K562 (cell line): ENCODE data around the gene FXR1. TPM values are rescaled to one million over a fixed set of nuclear protein-coding genes. Genes with fewer than 3 reads are reported as not detected.

Experiments used
- ARID2 ChIP-seq: fragments of 450-650 bp; IDR thresholded peaks from 2 replicates; pipeline ENCODE4 v1.6.1; 2017; ENCODE audit warnings: antibody characterized with exemption, mild to moderate bottlenecking
- CBFA2T3 ChIP-seq: fragments of 450-650 bp; IDR thresholded peaks from 2 replicates; pipeline ENCODE4 v1.6.1; 2017
- CEBPB ChIP-seq: fragments of 450-650 bp; IDR thresholded peaks from 2 replicates; pipeline ENCODE4 v1.6.1; 2016; ENCODE audit warnings: missing genetic modification characterization, missing compliant biosample characterization
- DPF2 ChIP-seq: fragments of 450-650 bp; IDR thresholded peaks from 2 replicates; pipeline ENCODE4 v1.6.1; 2016
- GATA2 ChIP-seq: sonication (generic); formaldehyde crosslinking; IDR thresholded peaks from 2 replicates; pipeline ENCODE4 v1.4.0; 2020; ENCODE audit warnings: mild to moderate bottlenecking, missing genetic modification reagents
- HDAC6 ChIP-seq: IDR thresholded peaks from 2 replicates; pipeline ENCODE4 v1.6.1; 2012; ENCODE audit warnings: low read depth, mild to moderate bottlenecking, control low read depth, inconsistent platforms, low read length, moderate library complexity
- HNRNPL ChIP-seq: fragments of 200-400 bp; formaldehyde crosslinking; IDR thresholded peaks from 2 replicates; pipeline ENCODE4 v1.6.1; 2017; ENCODE audit warnings: low read depth, mild to moderate bottlenecking, low read length
- IFI16 ChIP-seq: fragments of 250-450 bp; sonication (Bioruptor Pico); IDR thresholded peaks from 2 replicates; pipeline ENCODE4 v2.1.2; 2022; ENCODE audit warnings: mild to moderate bottlenecking, inconsistent platforms
- KDM2B ChIP-seq: fragments of 250-450 bp; sonication (Bioruptor Pico); IDR thresholded peaks from 2 replicates; pipeline ENCODE4 v1.8.0; 2021; ENCODE audit warnings: mild to moderate bottlenecking, moderate library complexity
- KDM4B ChIP-seq, 2 experiments: fragments of 450-650 bp in 1 of 2; sonication (generic) in 1 of 2; IDR thresholded peaks; 2 replicates each; pipeline ENCODE4 v1.6.1; 2016 to 2017; ENCODE audit warnings: borderline replicate concordance in 2 of 2, antibody characterized with exemption in 1 of 2, low read depth in 1 of 2, mild to moderate bottlenecking in 1 of 2
- MYNN ChIP-seq, 2 experiments: sonication (generic); formaldehyde crosslinking in 1 of 2; IDR thresholded peaks; 2 replicates each; pipeline versions ENCODE4 v1.5.0 to v1.6.1; 2016 to 2020; ENCODE audit warnings: antibody characterized with exemption in 1 of 2, missing genetic modification reagents in 1 of 2
- NFYB ChIP-seq: IDR thresholded peaks from 2 replicates; pipeline ENCODE4 v1.6.1; 2011; ENCODE audit warnings: mild to moderate bottlenecking, moderate library complexity; ENCODE audit not compliant: insufficient read length; ENCODE audit errors: extremely low read depth
- PCBP1 ChIP-seq: fragments of 200-400 bp; formaldehyde crosslinking; IDR thresholded peaks from 2 replicates; pipeline ENCODE4 v1.6.1; 2018; ENCODE audit warnings: mild to moderate bottlenecking, low read depth, low read length; ENCODE audit not compliant: poor library complexity, severe bottlenecking
- PPARD ChIP-seq: fragments of 250-450 bp; sonication (Bioruptor Pico); IDR thresholded peaks from 2 replicates; pipeline ENCODE4 v1.8.0; 2022; ENCODE audit warnings: inconsistent platforms, mild to moderate bottlenecking, moderate library complexity
- SIN3A ChIP-seq, 2 experiments: fragments of 150-350 bp in 1 of 2; IDR thresholded peaks; 2 replicates each; pipeline ENCODE4 v1.6.1; 2011 to 2016; ENCODE audit warnings: borderline replicate concordance in 2 of 2, low read depth in 2 of 2, low read length in 2 of 2, mild to moderate bottlenecking in 2 of 2, moderate library complexity in 2 of 2; ENCODE audit not compliant: control insufficient read depth in 1 of 2
- SRSF7 ChIP-seq: fragments of 200-400 bp; formaldehyde crosslinking; optimal IDR thresholded peaks from 2 replicates; pipeline ENCODE3; 2017; ENCODE audit warnings: mild to moderate bottlenecking, low read depth, low read length
- ZBED1 ChIP-seq: IDR thresholded peaks from 2 replicates; pipeline ENCODE4 v1.6.1; 2014
- ZC3H8 ChIP-seq: fragments of 450-650 bp; IDR thresholded peaks from 2 replicates; pipeline ENCODE4 v1.6.1; 2017
- ZNF436 ChIP-seq: fragments of 250-450, 450-650 bp; sonication (Bioruptor Pico); formaldehyde crosslinking; IDR thresholded peaks from 2 replicates; pipeline ENCODE4 v1.7.0; 2020; ENCODE audit warnings: mild to moderate bottlenecking
- ZNF75A ChIP-seq: fragments of 450-650 bp; formaldehyde crosslinking; IDR thresholded peaks from 2 replicates; pipeline ENCODE4 v1.4.0; 2020; ENCODE audit warnings: mild to moderate bottlenecking
- polyA plus RNA-seq, 8 experiments: library from polyadenylated mRNA; depleted of rRNA in 4 of 8; stranded (reverse) in 5 of 8; unstranded in 3 of 8; fragments of >200 nt; fragmentation: Nextera tagmentation in 2 of 8; fragmentation: Illumina TruSeq in 1 of 8; extraction: Ambion mirVana in 2 of 8; extraction: Trizol in 1 of 8; gene quantifications; 2 replicates each; pipeline versions ENCODE4 v1.2.1 to v1.2.3, GENCODE V29; 2011 to 2014; ENCODE audit warnings: inconsistent platforms in 1 of 8, missing spikeins in 1 of 8
- total RNA-seq, 7 experiments: library from RNA; depleted of rRNA in 6 of 7; stranded (reverse); fragments of >200 nt in 6 of 7; fragmentation: Illumina TruSeq in 2 of 7; extraction: Trizol in 2 of 7; gene quantifications; 2 replicates each; pipeline versions ENCODE4 v1.2.1 to v1.2.3, GENCODE V29; 2011 to 2021; ENCODE audit warnings: low replicate concordance in 1 of 7
- TF ChIP-seq, protein P1 (sequence below): sonication (generic); formaldehyde crosslinking; IDR thresholded peaks from 2 replicates; pipeline ENCODE4 v1.8.0; 2022; ENCODE audit warnings: mild to moderate bottlenecking, missing genetic modification reagents
- TF ChIP-seq, protein P2 (sequence below): fragments of 450-650 bp; IDR thresholded peaks from 2 replicates; pipeline ENCODE4 v1.6.1; 2016; ENCODE audit warnings: antibody characterized with exemption
- TF ChIP-seq, protein P3 (sequence below): sonication (generic); formaldehyde crosslinking; IDR thresholded peaks from 2 replicates; pipeline ENCODE4 v1.8.0; 2023; ENCODE audit warnings: mild to moderate bottlenecking, missing genetic modification reagents

FXR1 gene
- total and polyA plus RNA-seq, 9 of the 15 experiments (the other 6 are each of a cell fraction or from before 2014, with no cell fraction given) = 59.4 to 177 (median 136) TPM

DNA sequence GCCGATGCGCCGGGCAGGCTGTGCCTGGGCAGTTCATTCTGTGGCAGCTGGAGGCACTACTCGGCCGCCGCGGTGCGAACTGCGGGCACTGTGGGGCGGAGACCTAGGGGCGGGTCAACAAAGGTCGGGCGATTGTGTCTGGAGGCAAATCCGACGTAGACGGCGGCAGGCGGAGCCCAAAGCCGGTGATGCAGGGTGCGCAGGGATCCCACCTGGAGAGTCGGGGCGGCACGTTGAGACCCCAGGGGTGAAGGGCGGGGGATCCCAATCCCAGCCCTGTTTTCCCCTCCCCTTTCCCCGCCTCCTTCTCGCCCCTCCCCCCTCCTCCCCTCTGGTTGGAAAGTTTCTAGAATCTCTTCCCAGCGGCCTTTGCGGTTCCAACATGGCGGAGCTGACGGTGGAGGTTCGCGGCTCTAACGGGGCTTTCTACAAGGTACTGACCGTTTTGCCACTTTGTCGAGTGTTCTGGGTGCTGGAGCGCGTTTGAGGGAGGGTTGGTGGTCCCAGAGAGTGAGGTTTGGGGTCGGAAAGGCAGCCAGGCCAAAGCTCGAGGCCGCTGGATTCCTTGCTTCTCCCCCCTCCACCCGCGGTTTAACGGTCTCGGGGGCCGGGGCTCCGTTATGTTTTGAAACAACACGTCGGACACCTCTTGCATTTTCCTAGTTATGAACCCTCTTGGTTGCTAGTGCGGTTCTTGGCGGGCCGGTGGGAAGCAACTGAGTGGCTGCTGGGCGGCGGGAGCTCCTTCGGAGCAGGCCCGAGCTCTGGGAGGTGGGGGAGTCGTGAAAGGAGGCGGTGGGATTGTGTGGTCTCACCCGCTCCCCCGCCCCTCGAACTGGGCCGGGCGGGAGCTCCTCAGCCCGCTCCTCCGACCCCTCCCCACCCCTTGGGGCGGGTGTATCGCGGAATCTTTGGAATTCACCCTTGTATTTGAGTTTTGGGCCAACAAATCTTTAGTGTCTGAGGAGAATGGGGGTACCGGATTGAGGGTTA, at the start of gene FXR1 (continued):
- TF ChIP-seq ARID2 (no peak), SIN3A (IDR thresholded peaks at IDR 0.05; ENCODE audit: borderline replicate concordance in 2 of 2, control insufficient read depth in 1 of 2, low read depth in 2 of 2, low read length in 2 of 2) (peak in 1 of 2 experiments; percentile 19; a peak in 1 of 4 replicates), PCBP1 (no peak), CBFA2T3 (no peak), GATA2 (CRISPR knock-in tag) (no peak), CEBPB (tag) (no peak), SRSF7 (no peak), ZNF75A (no peak), ZNF436 (CRISPR knock-in tag) (no peak), HNRNPL (0 out of 2 replicates have a peak, but pooled peaks have one; percentile 63), IFI16 (CRISPR knock-in tag) (no peak), MYNN (IDR thresholded peaks at IDR 0.05) (peak; percentile 67; the same call in 1 of the 2 replicates), MYNN (CRISPR knock-in tag; IDR thresholded peaks at IDR 0.05) (no peak), KDM2B (no peak), ZC3H8 (no peak), KDM4B (IDR thresholded peaks at IDR 0.05; ENCODE audit: borderline replicate concordance in 2 of 2, low read depth in 1 of 2) (no peak), NFYB (no peak), HDAC6 (no peak), PPARD (CRISPR knock-in tag) (no peak), DPF2 (no peak), ZBED1 (no peak)
- TF ChIP-seq, protein P1, sequence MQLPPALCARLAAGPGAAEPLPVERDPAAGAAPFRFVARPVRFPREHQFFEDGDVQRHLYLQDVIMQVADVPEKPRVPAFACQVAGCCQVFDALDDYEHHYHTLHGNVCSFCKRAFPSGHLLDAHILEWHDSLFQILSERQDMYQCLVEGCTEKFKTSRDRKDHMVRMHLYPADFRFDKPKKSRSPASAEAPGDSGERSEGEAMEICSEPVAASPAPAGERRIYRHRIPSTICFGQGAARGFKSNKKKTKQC (CRISPR knock-in tag) = 0 out of 2 replicates have a peak, but pooled peaks have one; percentile 28
- TF ChIP-seq, protein P2, sequence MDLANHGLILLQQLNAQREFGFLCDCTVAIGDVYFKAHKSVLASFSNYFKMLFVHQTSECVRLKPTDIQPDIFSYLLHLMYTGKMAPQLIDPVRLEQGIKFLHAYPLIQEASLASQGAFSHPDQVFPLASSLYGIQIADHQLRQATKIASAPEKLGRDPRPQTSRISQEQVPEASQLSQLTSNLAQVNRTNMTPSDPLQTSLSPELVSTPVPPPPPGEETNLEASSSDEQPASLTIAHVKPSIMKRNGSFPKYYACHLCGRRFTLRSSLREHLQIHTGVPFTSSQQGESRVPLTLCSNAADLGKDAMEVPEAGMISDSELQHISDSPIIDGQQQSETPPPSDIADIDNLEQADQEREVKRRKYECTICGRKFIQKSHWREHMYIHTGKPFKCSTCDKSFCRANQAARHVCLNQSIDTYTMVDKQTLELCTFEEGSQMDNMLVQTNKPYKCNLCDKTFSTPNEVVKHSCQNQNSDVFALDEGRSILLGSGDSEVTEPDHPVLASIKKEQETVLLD = no peak
- TF ChIP-seq, protein P3, sequence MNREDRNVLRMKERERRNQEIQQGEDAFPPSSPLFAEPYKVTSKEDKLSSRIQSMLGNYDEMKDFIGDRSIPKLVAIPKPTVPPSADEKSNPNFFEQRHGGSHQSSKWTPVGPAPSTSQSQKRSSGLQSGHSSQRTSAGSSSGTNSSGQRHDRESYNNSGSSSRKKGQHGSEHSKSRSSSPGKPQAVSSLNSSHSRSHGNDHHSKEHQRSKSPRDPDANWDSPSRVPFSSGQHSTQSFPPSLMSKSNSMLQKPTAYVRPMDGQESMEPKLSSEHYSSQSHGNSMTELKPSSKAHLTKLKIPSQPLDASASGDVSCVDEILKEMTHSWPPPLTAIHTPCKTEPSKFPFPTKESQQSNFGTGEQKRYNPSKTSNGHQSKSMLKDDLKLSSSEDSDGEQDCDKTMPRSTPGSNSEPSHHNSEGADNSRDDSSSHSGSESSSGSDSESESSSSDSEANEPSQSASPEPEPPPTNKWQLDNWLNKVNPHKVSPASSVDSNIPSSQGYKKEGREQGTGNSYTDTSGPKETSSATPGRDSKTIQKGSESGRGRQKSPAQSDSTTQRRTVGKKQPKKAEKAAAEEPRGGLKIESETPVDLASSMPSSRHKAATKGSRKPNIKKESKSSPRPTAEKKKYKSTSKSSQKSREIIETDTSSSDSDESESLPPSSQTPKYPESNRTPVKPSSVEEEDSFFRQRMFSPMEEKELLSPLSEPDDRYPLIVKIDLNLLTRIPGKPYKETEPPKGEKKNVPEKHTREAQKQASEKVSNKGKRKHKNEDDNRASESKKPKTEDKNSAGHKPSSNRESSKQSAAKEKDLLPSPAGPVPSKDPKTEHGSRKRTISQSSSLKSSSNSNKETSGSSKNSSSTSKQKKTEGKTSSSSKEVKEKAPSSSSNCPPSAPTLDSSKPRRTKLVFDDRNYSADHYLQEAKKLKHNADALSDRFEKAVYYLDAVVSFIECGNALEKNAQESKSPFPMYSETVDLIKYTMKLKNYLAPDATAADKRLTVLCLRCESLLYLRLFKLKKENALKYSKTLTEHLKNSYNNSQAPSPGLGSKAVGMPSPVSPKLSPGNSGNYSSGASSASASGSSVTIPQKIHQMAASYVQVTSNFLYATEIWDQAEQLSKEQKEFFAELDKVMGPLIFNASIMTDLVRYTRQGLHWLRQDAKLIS (CRISPR knock-in tag) = no peak
